NCI-H187 treated with DMSO at 0.1 percent for 48 hours (cell line): ENCODE results near the gene MAPK4.
A peak's percentile ranks its signal among the peaks of the same experiment; 100 is the strongest.

Experiments used
- DNase-seq: peaks from one replicate; lab custom pipeline; 2025; lab: John Stamatoyannopoulos, UW

MAPK4 gene

DNA sequence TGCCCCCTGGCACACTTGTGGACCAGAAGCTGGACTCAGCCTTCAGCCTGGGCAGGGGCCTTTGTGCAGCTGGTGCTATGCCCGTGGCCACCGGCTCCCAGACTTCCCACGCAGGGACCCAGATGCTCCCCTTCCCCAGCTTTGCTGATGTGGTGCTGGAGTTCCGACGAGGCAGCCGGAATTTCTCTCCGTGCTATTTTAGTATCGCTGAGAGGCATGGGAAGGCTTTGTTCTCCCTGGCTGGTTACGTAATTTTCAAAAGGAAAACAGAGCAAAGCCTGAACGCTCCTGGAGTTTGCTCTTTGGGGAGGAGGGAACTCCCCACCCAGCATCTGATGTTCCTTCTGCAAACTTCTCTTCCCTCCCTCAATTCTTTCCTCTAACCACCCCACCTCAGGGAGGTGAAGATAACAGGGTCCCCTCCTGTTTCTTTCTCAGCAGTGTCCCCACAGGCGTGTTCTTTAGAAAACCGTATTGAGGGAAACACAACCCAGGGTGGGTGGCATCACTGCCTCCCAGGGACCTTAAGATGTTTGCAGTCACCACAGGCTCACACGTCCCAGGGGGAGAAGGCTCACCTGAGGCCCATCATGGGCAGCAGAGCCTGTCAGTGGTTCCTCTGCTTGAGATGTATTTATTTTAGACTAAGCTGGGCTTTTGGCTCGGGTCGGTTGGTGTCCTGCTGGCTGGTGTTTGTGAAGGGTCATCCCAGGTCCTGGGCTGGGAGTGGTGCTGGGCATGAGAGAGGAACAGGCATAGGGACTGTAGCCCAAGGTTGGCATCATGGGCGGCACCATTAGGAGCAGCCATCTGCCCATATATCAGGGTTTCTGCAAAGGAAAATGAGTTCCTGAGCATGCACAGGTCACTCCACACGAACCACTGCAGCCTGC, 95.0 kb downstream of the MAPK4 start:
- DNase-seq, result no peak

DNA sequence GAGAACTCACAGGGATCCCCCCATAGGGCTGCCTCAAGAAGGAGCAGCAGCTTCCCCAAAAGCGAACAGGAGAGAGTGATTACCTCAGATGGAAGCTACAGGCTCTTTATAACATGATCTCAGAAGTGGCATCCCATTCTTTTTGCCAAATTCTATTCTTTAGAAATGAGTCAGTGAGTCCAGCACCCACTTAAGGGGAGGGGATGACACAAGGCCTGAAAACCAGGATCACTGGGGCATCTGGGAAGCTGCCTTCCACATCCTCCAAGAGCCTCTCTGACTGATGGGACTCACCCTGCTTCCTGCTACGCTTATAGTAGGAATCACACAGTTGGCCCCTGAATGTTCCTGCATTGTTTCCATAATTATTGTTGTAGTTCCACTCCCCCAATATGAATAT, 96.5 kb downstream of the MAPK4 start:
- no peak for DNase-seq

DNA sequence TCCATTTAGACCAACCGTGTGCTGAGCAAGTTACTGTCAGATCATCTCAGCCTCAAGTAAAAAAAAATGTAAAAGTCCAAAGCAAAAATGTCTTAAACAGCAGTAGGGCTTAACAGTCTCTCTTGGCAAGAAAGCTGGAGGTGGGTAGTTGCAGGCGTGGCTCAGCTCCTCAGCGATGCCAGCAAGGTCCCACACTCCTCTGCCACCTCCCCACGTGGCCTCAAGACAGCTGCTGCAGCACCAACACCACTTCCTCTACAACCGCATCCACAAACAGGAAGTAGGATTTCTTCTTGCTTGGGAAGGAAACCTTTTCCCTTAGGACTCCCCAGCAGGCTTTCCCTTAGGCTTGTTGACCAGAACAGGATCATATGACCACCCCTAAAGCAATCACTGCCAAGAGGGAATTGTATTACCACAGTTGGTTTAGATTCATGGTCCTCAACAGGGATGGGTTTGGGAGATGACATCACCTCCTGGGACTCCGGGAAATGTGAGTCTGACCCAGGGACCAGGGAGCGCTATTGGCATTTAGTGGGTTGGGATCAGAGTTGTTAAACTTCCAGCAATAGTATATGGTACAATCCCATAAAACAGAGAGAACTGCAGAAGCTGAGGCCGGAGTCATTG, 97.1 kb downstream of the MAPK4 start:
- DNase-seq, result no peak

GRCh38 chr18:50658601-50659000, 98.7 kb downstream of the MAPK4 start:
- no peak for DNase-seq

DNA sequence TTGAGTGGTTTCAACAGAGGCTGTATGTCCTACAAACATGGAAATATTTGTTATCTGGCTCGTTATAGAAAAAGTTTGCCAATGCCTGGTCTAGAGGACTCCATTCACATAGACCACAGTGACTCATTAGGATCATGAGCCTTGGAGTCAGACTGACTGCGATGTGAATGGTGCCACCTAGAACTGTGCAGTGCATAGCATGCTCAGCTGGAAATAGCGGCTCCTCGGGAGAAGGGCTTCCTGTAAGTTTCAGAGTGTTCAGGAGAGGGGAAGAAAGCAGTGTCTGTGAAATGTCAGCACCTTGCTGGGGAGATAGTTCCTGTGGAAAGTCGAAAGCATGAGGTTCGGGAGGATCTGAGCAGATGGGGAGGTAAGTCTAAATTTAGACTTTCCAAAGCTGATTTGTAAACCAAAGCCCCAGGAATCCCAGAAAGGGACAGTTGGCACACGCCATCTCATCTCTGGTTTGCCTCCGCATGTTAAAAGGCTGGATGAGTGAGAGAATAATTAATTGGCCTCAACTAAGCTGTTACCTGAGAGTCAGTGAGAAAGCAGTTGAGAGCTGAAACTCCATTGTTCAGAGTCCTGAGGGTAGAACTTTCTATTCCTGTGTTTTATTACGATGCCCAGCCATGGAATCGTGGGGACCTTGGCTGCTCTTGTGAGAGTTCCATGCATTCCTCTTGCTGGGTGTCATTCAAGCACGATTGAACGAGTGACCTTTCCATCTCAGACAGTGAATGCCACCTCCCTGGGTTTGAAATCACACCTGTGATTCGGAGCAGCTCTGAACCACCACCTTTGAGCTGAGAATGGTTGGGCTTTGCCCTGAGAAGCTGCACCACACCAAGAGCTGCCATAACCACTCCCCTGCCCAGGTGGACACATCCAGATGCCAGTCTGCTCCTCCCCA, 99.5 kb downstream of the MAPK4 start:
- DNase-seq, result no peak

GRCh38 chr18:50661013-50661412, 101.1 kb downstream of the MAPK4 start:
- no peak for DNase-seq

GRCh38 chr18:50662177-50662576, 102.3 kb downstream of the MAPK4 start:
- peak; percentile 8 for DNase-seq

- no peak for DNase-seq
Measured at GRCh38 chr18:50662775-50663383, 103.0 kb downstream of the MAPK4 start.

- no peak for DNase-seq
Measured at GRCh38 chr18:50663626-50664441, 103.9 kb downstream of the MAPK4 start.

DNA sequence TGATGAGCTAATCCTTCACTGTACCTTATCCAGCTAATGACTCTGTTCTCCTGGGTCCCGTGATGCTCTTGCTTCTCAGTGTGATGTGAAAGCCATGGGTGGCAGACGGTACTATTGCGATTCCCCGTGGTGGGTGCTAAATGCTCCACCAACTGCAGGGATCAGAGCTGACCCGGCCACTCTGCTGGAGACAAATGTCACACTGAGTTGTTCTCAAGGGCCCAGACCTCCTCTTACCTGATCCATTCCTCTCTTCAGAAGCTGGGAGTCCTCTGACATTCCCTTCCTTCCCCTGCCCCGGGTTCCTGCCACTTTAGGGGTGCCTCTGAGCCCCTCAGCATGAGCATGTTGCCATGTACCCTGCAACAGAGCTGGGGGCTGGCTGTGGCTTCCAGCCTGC, 105.1 kb downstream of the MAPK4 start:
- no peak for DNase-seq

DNA sequence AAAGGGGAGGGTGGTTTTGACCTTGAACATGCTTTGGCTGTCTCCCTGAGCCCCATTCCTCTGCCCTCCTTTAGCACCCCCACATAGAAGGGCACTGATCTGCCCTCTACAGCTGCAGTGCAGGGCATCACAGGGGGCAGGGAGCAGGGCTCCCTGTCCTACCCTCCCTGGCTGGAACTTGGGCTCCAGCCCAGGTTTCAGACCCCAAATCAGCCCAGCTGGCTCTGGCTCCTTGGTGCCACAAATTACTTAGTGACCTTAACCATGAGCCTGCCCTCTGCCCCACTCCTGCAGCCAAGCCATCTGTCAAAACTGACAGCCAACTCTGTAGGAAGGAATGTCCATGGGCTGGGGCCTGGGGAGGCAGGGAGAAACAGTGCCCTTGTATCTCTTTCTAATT, 105.6 kb downstream of the MAPK4 start:
- DNase-seq, result no peak

DNA sequence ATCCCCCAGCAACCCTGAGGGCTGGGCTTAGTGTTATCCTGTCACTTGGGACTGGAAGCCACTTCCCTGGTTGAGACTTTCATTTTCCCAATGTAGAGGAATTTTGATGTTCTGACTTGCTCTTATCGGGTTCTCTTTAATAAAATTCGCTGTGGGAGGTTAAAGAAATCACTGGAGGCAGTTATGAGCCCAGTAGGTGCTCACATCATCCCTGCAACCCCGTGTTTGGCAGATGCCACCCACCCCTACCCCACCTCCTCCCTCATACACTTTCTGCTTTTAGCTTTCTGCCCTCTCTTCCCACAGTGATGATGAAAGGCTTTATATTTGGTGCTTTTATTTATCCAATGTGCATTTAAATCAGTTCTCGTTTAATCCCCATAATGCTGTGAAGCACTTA, 106.6 kb downstream of the MAPK4 start:
- DNase-seq, result no peak

DNA sequence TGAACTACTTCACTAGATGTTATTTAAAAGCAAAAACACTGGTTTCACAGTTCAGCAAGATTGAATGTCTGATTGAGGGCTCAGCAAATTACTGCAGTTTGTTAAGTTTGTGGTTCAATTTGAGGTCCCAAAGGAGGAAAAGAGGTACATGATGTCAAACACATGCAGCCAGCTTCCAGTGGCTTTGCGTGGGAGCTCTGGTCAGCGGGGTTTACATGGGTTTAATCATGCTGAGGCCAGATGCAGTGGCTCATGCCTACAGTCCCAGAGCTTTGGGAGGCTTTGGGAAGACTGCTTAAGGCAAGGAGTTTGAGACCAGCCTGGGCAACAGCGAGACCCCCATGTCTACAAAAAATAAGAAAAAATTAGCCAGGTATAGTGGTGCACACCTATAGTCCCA, 111.5 kb downstream of the MAPK4 start:
- no peak for DNase-seq

DNA sequence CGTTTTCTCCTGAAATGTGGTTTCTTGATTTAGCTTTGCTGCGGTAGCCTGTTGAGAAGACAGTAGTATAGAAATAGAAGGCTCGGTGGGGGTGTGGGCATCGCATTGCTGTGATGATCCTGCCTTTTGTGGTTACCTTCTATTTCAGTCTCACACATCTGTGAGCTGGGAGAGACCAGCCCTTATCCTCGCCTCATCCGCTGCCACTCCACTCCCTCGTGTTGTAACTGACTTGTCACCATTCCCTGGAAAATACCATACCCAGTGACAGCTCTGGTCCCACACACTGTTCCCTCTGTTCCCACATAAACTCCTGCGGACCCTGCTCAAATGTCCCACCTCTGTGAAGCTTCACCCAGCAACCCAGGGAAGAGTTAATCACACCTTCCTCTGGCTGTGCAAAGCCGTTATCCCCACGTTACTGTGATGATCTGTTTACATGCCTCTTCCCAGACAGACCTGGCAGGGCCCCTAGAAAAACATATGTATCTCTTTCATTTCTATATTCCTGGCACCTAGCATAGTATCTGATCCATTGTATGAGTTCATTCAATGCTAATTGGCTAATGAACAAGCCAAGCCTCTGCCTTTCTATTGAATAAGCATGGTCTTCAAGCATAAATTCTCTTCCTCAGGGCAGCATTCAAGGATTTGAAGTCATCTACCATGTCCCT, 114.6 kb downstream of the MAPK4 start:
- no peak for DNase-seq

GRCh38 chr18:50675043-50675442, 115.2 kb downstream of the MAPK4 start:
- DNase-seq, result no peak

DNA sequence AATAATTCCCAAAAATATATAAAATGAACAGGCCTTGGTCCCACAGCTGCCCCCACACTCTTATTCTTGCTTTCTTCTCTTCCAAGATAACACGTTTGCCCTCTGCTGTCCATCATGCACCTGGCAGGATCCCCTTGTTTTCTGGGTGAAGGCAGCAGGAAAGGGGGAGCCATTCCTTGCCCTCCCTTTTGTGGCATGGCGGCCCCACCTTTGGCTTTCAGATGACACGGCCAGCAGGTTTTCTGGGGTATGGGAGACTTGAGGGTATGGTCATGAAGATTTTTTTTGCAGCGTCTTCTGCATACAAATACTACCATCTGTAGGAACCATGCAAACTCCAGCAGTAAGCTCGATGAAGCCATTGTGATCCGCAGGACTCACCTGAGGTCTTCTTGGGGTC, 118.8 kb downstream of the MAPK4 start:
- DNase-seq, result no peak

GRCh38 chr18:50679056-50679455, 119.2 kb downstream of the MAPK4 start:
- no peak for DNase-seq

GRCh38 chr18:50679656-50680055, 119.8 kb downstream of the MAPK4 start:
- no peak for DNase-seq

DNA sequence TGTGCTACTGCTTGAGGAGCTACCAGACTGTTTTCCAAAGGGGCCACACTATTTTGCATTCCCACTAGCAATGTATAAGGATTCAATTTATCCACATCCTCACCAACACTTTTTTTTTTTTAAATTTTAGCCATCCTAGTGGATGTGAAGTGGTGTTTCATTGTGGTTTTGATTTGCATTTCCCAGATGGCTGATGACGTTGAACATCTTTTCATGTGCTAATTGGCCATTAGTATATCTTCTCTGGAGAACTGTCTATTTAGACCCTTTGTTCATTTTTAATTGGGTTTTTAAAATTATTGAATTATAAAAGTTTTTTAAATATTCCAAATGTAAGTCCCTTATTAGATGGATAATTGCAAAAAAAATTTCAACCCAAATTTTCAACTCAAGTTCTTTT, 121.1 kb downstream of the MAPK4 start:
- no peak for DNase-seq

GRCh38 chr18:50682852-50683251, 123.0 kb downstream of the MAPK4 start:
- DNase-seq, result no peak

- no peak for DNase-seq
Measured at GRCh38 chr18:50686409-50686808, 126.5 kb downstream of the MAPK4 start.
